NOMO-1 treated with DMSO at 0.1 percent for 48 hours (cell line): ENCODE data around the gene CELSR3.

Experiments used
- DNase-seq: peaks from one replicate; lab custom pipeline; 2025; ENCODE audit not compliant: unreplicated experiment; lab: John Stamatoyannopoulos, UW

The CELSR3 gene

GRCh38 chr3:48662753-48663488 is at the start of gene CELSR3:
CELSR3 (minus strand) TSS chr3:48662886; CDS start chr3:48662634, 252 bp downstream.
- peak; percentile 14 for DNase-seq

- DNase-seq: no peak
These were observed 49.0 kb upstream of the CELSR3 start for GRCh38 chr3:48711727-48712126.

- no peak for DNase-seq
These were observed 46.4 kb upstream of the CELSR3 start for GRCh38 chr3:48709051-48709461.

GRCh38 chr3:48708481-48708889 is 45.8 kb upstream of the CELSR3 start:
- no peak for DNase-seq

GRCh38 chr3:48707157-48707556 is 44.5 kb upstream of the CELSR3 start:
- no peak for DNase-seq

GRCh38 chr3:48702320-48702920 is 39.7 kb upstream of the CELSR3 start:
- DNase-seq: no peak

- no peak for DNase-seq
These were observed 38.2 kb upstream of the CELSR3 start for GRCh38 chr3:48700731-48701405.

GRCh38 chr3:48698891-48699290 is 36.2 kb upstream of the CELSR3 start:
- no peak for DNase-seq

GRCh38 chr3:48697952-48698351 is 35.3 kb upstream of the CELSR3 start:
- DNase-seq: no peak

- no peak for DNase-seq
These were observed 33.9 kb upstream of the CELSR3 start for GRCh38 chr3:48696601-48697000.

GRCh38 chr3:48696156-48696555 is 33.5 kb upstream of the CELSR3 start:
- DNase-seq: no peak

- no peak for DNase-seq
These were observed 32.7 kb upstream of the CELSR3 start for GRCh38 chr3:48695393-48695753.

GRCh38 chr3:48694610-48695392 is 32.1 kb upstream of the CELSR3 start:
- no peak for DNase-seq

- no peak for DNase-seq
These were observed 31.1 kb upstream of the CELSR3 start for GRCh38 chr3:48693826-48694225.

- DNase-seq: no peak
These were observed 29.9 kb upstream of the CELSR3 start for GRCh38 chr3:48692551-48692950.

- no peak for DNase-seq
These were observed 28.3 kb upstream of the CELSR3 start for GRCh38 chr3:48690846-48691458.

- no peak for DNase-seq
These were observed 26.7 kb upstream of the CELSR3 start for GRCh38 chr3:48689384-48689783.

GRCh38 chr3:48688737-48689075 is 26.0 kb upstream of the CELSR3 start:
- DNase-seq: no peak

GRCh38 chr3:48688032-48688736 is 25.5 kb upstream of the CELSR3 start:
- DNase-seq: no peak

- no peak for DNase-seq
These were observed 24.6 kb upstream of the CELSR3 start for GRCh38 chr3:48687220-48687678.
